Right lobe of liver (tissue), 6 donors: ENCODE results near the gene CELF4. TPM values are rescaled to one million over a fixed set of nuclear protein-coding genes. Genes with fewer than 3 reads are reported as not detected.

Experiments used
- ATAC-seq, 4 donors: fragments of 200-7000 bp; cut with Tn5 transposase; one replicate each; pipeline ENCODE4 v1.9.1; 2020; ENCODE audit warnings: mild to moderate bottlenecking in 4 of 4, moderate library complexity in 4 of 4
- DNase-seq, 3 donors: peaks; one replicate each; pipeline ENCODE4 v3.0.0-alpha.2; 2020
- H3K27ac ChIP-seq, 3 donors: fragments of 200-600 bp; one replicate each; pipeline ENCODE4 v1.8.0; 2022
- H3K27me3 ChIP-seq, 2 donors: fragments of 200-600 bp; one replicate each; pipeline ENCODE4 v1.8.0; 2022
- H3K36me3 ChIP-seq, 4 donors: fragments of 200-600 bp; sonication (generic) in 1 of 4; one replicate each; pipeline versions ENCODE4 v1.5.1 to v1.8.0; 2017 to 2022; ENCODE audit warnings: control low read depth in 1 of 4
- H3K4me1 ChIP-seq, 4 donors: fragments of 200-600 bp; sonication (generic) in 1 of 4; one replicate each; pipeline versions ENCODE4 v1.5.1 to v1.8.0; 2017 to 2022; ENCODE audit warnings: control low read depth in 1 of 4
- H3K4me3 ChIP-seq, 3 donors: fragments of 200-600 bp; one replicate each; pipeline ENCODE4 v1.8.0; 2022
- H3K9me3 ChIP-seq, 4 donors: fragments of 200-600 bp; sonication (generic) in 1 of 4; one replicate each; pipeline versions ENCODE4 v1.5.1 to v1.8.0; 2017 to 2022; ENCODE audit warnings: control low read depth in 1 of 4
- POLR2A ChIP-seq: fragments of 450-650 bp; IDR thresholded peaks from one replicate; pipeline ENCODE4 v1.6.1; 2017; ENCODE audit warnings: antibody characterized with exemption, mild to moderate bottlenecking
- WGBS: methylation state at CpG from one replicate; pipeline ENCODE4 v1.1.6; 2018; ENCODE audit warnings: low coverage, low lambda C conversion rate; ENCODE audit not compliant: insufficient coverage; ENCODE audit errors: missing lambda C conversion rate; 5-methylcytosine and 5-hydroxymethylcytosine counted together
- intact Hi-C, 2 donors: fragments of 100-400 bp; cut with DNase I; formaldehyde crosslinking; loops; one replicate each; pipeline versions ENCODE4 v1.11.2 to v1.14.1; 2022
- total RNA-seq, 6 experiments: library from RNA; depleted of rRNA in 2 of 6; stranded (reverse); fragments of >200 nt in 2 of 6; fragmentation: NEBNext Ultra II Directional in 3 of 6; extraction: Animal tissue kit (Norgen Biotek cat#: 25700) in 3 of 6; gene quantifications; one replicate each; pipeline versions ENCODE4 v1.1.0 to v1.2.4, GENCODE V29; 2016 to 2023
- TF ChIP-seq, protein P1 (sequence below), 4 donors: fragments of 200-600 bp in 3 of 4; fragments of 450-650 bp in 1 of 4; IDR thresholded peaks; one replicate each; pipeline versions ENCODE4 v1.5.1 to v1.8.0; 2016 to 2022; ENCODE audit warnings: antibody characterized with exemption in 4 of 4, mild to moderate bottlenecking in 2 of 4
- donor health status: DM: no; HTN: yes; CAD: no.
- donor health status: DM: no; HTN: no; CAD: no.
- donor health status: DM: no; HTN: no; CAD: no.
- donor health status: DM: no; HTN: yes; CAD: no.
- donor health status: DM: no; HTN: yes; CAD: no.

CELF4 gene
- total RNA-seq, 6 experiments from 2014 or later, result 0.06 TPM; not detected in 5

DNA sequence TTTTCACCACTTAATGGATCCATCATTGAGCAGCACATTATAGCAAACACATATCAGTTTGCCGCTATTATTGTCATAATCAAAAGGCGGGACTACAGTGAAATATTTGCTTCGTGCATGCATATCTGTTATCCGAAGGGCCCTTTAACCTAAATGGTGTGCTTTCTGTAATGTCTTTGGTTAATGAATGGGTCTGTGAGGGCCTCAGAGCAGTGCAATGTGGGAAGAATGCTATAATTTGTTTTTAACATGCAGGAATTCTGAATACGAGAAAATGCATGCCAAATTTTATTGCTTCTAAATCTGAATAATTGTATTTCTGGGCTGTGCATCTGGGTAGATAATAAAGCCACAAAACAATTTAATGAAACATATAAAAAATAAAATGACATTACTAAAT is 32.8 kb upstream of the CELF4 start:
- DNase-seq (no peak), ATAC-seq (no peak)
- Histone ChIP-seq H3K27ac (no peak overlapping the region), H3K9me3 (no peaks in the 10 kb centered on the region), H3K4me3 (no peak overlapping the region), H3K27me3 (no peaks in the 10 kb centered on the region), H3K4me1 (no peaks in the 10 kb centered on the region), H3K36me3 (no peaks in the 10 kb centered on the region)
- no peak for TF ChIP-seq POLR2A
- TF ChIP-seq, protein P1, sequence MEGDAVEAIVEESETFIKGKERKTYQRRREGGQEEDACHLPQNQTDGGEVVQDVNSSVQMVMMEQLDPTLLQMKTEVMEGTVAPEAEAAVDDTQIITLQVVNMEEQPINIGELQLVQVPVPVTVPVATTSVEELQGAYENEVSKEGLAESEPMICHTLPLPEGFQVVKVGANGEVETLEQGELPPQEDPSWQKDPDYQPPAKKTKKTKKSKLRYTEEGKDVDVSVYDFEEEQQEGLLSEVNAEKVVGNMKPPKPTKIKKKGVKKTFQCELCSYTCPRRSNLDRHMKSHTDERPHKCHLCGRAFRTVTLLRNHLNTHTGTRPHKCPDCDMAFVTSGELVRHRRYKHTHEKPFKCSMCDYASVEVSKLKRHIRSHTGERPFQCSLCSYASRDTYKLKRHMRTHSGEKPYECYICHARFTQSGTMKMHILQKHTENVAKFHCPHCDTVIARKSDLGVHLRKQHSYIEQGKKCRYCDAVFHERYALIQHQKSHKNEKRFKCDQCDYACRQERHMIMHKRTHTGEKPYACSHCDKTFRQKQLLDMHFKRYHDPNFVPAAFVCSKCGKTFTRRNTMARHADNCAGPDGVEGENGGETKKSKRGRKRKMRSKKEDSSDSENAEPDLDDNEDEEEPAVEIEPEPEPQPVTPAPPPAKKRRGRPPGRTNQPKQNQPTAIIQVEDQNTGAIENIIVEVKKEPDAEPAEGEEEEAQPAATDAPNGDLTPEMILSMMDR (IDR thresholded peaks at IDR 0.05), result no peak
- intact Hi-C loops, result no loop called here
- 76% methylated on average over 5 of the region's 5 CpGs for WGBS

DNA sequence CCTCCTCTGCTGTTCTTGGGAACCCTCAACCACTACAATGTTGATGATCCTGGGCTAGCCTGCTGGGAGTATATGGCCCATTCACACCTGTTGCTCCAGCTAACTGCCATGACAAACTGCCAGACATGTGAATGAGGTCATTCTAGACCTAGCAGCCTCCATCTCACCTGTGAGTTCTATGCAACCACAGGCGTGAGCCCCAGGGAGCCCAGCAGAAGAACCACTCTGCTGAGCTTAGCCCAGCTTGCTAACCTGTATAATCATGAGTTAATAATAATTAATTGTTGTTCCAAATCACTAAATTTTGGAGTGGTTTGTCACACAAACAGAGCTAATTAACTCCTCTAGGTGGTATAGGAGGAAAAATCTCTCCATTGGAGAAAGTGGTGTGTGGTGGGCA is 24.7 kb upstream of the CELF4 start:
- TF ChIP-seq POLR2A, result no peak
- TF ChIP-seq, protein P1 (IDR thresholded peaks at IDR 0.05), result no peak
- no peak for DNase-seq
- intact Hi-C loops, result no loop called here
- ATAC-seq, result no peak
- Histone ChIP-seq H3K27me3 (no peaks in the 10 kb centered on the region), H3K4me3 (no peak overlapping the region), H3K9me3 (no peaks in the 10 kb centered on the region), H3K4me1 (no peaks in the 10 kb centered on the region), H3K36me3 (no peaks in the 10 kb centered on the region), H3K27ac (no peak overlapping the region)
- 67% methylated on average over 1 of the region's 1 CpG for WGBS

DNA sequence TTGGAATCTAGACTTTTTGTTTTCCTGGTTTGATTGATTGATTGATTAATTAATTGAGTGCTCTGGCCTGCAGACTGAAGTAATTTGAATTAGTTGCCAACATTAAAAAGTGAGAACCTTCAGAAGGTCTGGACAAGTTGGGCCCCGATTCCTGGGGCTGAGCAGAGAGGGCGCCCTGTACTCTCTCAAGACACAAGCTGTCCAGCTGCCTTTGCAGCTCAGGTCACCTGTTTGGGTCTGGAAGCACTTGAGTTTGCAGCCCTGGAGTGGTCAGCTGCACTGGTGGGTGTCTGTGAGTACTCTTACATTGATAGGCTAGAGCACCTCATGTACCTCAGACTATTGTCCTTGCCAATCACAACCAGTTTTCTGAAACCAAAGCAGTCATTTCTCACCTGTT is 22.7 kb upstream of the CELF4 start:
- 71% methylated on average over 1 of the region's 2 CpGs for WGBS
- no peaks in the 10 kb centered on the region for H3K27me3 ChIP-seq
- DNase-seq (no peak), ATAC-seq (no peak)
- intact Hi-C loops, result no loop called here
- TF ChIP-seq, protein P1 (IDR thresholded peaks at IDR 0.05), result no peak
- no peak for TF ChIP-seq POLR2A
- H3K4me3 ChIP-seq, result no peak overlapping the region
- H3K36me3 ChIP-seq, result no peaks in the 10 kb centered on the region
- no peaks in the 10 kb centered on the region for H3K9me3 ChIP-seq
- H3K4me1 ChIP-seq, result no peaks in the 10 kb centered on the region
- no peak overlapping the region for H3K27ac ChIP-seq

DNA sequence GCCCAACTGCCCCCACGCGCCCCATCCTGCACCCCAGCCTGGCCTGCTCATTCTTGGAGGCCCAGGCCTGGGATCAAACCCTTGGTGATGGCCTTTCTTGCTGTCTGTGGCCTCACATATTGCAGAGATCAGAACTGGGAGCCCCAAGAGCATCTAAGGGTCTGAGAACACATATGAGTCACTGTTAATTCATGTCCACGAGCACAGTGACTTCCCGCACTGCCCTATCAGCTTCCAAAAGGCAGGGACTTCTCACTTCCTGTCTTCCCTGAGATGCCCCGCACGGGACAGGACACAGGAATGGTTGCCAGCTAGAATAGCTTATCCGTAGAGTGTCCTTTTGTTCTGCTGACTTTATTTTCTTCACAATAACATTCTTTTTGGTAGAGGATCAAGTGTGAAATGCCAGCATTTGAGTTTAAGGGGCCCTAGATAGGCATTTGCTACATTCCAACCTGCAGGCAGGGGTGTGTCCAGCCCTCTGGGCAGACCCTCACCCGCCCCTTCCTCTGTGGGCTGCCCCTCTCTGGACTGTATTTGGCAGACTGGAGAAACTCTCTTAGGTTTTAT is 21.1 kb upstream of the CELF4 start:
- 39% methylated on average over 5 of the region's 8 CpGs for WGBS
- no peak overlapping the region for H3K27ac ChIP-seq
- no peak overlapping the region for H3K4me3 ChIP-seq
- no peaks in the 10 kb centered on the region for H3K36me3 ChIP-seq
- ATAC-seq (no peak), DNase-seq (no peak)
- no peaks in the 10 kb centered on the region for H3K4me1 ChIP-seq
- H3K27me3 ChIP-seq, result no peaks in the 10 kb centered on the region
- TF ChIP-seq, protein P1 (IDR thresholded peaks at IDR 0.05), result no peak
- TF ChIP-seq POLR2A, result no peak
- H3K9me3 ChIP-seq, result no peaks in the 10 kb centered on the region
- intact Hi-C loops, result no loop called here
